ENCODE data around the gene MBD4. TPM values are rescaled to one million over a fixed set of nuclear protein-coding genes. Genes with fewer than 3 reads are reported as not detected.

The MBD4 gene
- total RNA-seq, 4 donors from 2014 or later: 11.4 to 38.6 (median 18.8) TPM

- H3K36me3 ChIP-seq: peaks cover 2 to 75% of the 10 kb centered on the region in 2 donors
- WGBS, 2 donors (ENCODE audit: low coverage in 1 of 2): 91 to 95% methylated on average over 3 of the region's 3 CpGs
- no peaks in the 10 kb centered on the region for H3K4me1 ChIP-seq
- no peak for ATAC-seq
- H3K27me3 ChIP-seq: no peaks in the 10 kb centered on the region
- H3K27ac ChIP-seq: no peak overlapping the region
- no peaks in the 10 kb centered on the region for H3K9me3 ChIP-seq
- H3K4me3 ChIP-seq: no peak overlapping the region
- TF ChIP-seq POLR2A (IDR thresholded peaks at IDR 0.05) (no peak), CTCF (IDR thresholded peaks at IDR 0.05) (no peak), EP300 (IDR thresholded peaks at IDR 0.05) (no peak), POLR2AphosphoS5 (IDR thresholded peaks at IDR 0.05) (no peak)
Measured at GRCh38 chr3:129460155-129460554, 20.4 kb upstream of the MBD4 start.

- Histone ChIP-seq H3K27me3 (no peaks in the 10 kb centered on the region), H3K36me3 (peaks cover 2 to 79% of the 10 kb centered on the region in 2 donors), H3K9me3 (no peaks in the 10 kb centered on the region), H3K4me1 (peaks cover 0 to 17% (median 0%) of the 10 kb centered on the region in 3 donors), H3K27ac (no peak overlapping the region), H3K4me3 (no peak overlapping the region)
- no peak for TF ChIP-seq POLR2AphosphoS5 (IDR thresholded peaks at IDR 0.05)
- no peak for TF ChIP-seq EP300 (IDR thresholded peaks at IDR 0.05)
- no peak for TF ChIP-seq CTCF (IDR thresholded peaks at IDR 0.05)
- no peak for TF ChIP-seq POLR2A (IDR thresholded peaks at IDR 0.05)
- WGBS, 2 donors (ENCODE audit: low coverage in 1 of 2): 58 to 90% methylated on average over 1 of the region's 1 CpG
- ATAC-seq: no peak
Measured at GRCh38 chr3:129453732-129454131, 14.0 kb upstream of the MBD4 start.

GRCh38 chr3:129449279-129450115, 9.7 kb upstream of the MBD4 start:
- H3K27ac ChIP-seq: no peak overlapping the region
- H3K4me1 ChIP-seq: peaks cover 0 to 22% (median 0%) of the 10 kb centered on the region in 3 donors
- no peak overlapping the region for H3K4me3 ChIP-seq
- ATAC-seq: no peak
- WGBS, 2 donors (ENCODE audit: low coverage in 1 of 2): 51 to 57% methylated on average over 5 of the region's 5 CpGs
- H3K27me3 ChIP-seq: no peaks in the 10 kb centered on the region
- TF ChIP-seq CTCF (IDR thresholded peaks at IDR 0.05): no peak
- TF ChIP-seq POLR2A (IDR thresholded peaks at IDR 0.05): no peak
- TF ChIP-seq EP300 (IDR thresholded peaks at IDR 0.05): no peak
- TF ChIP-seq POLR2AphosphoS5 (IDR thresholded peaks at IDR 0.05): no peak
- no peaks in the 10 kb centered on the region for H3K9me3 ChIP-seq
- H3K36me3 ChIP-seq: peaks cover 2 to 36% of the 10 kb centered on the region in 2 donors

GRCh38 chr3:129448186-129448895, 8.6 kb upstream of the MBD4 start:
- peaks cover 0 to 25% of the 10 kb centered on the region in 2 donors for H3K36me3 ChIP-seq
- no peak overlapping the region for H3K4me3 ChIP-seq
- TF ChIP-seq CTCF (IDR thresholded peaks at IDR 0.05) (no peak), POLR2A (IDR thresholded peaks at IDR 0.05) (no peak), EP300 (IDR thresholded peaks at IDR 0.05) (no peak), POLR2AphosphoS5 (IDR thresholded peaks at IDR 0.05) (no peak)
- no peak for ATAC-seq
- peaks cover 0 to 33% (median under 1%) of the 10 kb centered on the region in 3 donors for H3K4me1 ChIP-seq
- H3K9me3 ChIP-seq: no peaks in the 10 kb centered on the region
- H3K27me3 ChIP-seq: no peaks in the 10 kb centered on the region
- 88 to 91% methylated on average over 8 to 18 of the region's 18 CpGs for WGBS, 2 donors (ENCODE audit: low coverage in 1 of 2)
- H3K27ac ChIP-seq: no peak overlapping the region
